CD4-positive, alpha-beta T cell (primary cell): ENCODE data around the gene TNK1. TPM values are rescaled to one million over a fixed set of nuclear protein-coding genes. Genes with fewer than 3 reads are reported as not detected.
"Not testable (repeated sequence)": the region's sequence is repeated elsewhere in the genome, so short reads cannot be mapped to it uniquely, and the experiment has no call there.

Experiments
- ATAC-seq: fragments of 200-7000 bp; cut with Tn5 transposase; one replicate; pipeline ENCODE4 v1.10.0; 2022; ENCODE audit warnings: mild to moderate bottlenecking; ENCODE audit not compliant: poor library complexity
- CTCF ChIA-PET: fragments of 350-600 bp; sonication (Branson Sonifier 250); formaldehyde crosslinking; loops from one replicate; lab custom pipeline; 2021; ENCODE audit warnings: antibody characterized with exemption, inconsistent platforms; lab: Charles Lee
- POLR2A ChIA-PET: fragments of 350-600 bp; sonication (Branson Sonifier 250); formaldehyde crosslinking; loops from one replicate; lab custom pipeline; 2021; ENCODE audit warnings: antibody characterized with exemption, inconsistent platforms; lab: Charles Lee
- DNase-seq, 14 experiments: peaks; one replicate each; pipeline ENCODE4 v3.0.0-alpha.2; 2013 to 2020; ENCODE audit warnings: mixed read lengths in 2 of 14
- H3K27ac ChIP-seq, 2 donors: one replicate each; pipeline versions ENCODE4 v1.5.1 to v1.7.0; 2013; ENCODE audit warnings: low read length in 2 of 2, low read depth in 1 of 2, mild to moderate bottlenecking in 1 of 2
- H3K27me3 ChIP-seq, 2 experiments: 1 replicate in 1 of 2; 2 replicates in 1 of 2; pipeline versions ENCODE4 v1.6.1 to v1.7.0; 2013; ENCODE audit warnings: low read length in 2 of 2, control low read depth in 1 of 2, mild to moderate bottlenecking in 1 of 2, moderate library complexity in 1 of 2; ENCODE audit not compliant: insufficient read depth in 2 of 2, control insufficient read depth in 1 of 2
- H3K36me3 ChIP-seq: one replicate; pipeline ENCODE4 v1.6.1; 2013; ENCODE audit warnings: low read length, control low read depth; ENCODE audit not compliant: insufficient read depth
- H3K4me1 ChIP-seq: one replicate; pipeline ENCODE4 v1.6.1; 2013; ENCODE audit warnings: low read length, control low read depth; ENCODE audit not compliant: insufficient read depth
- H3K4me3 ChIP-seq: one replicate; pipeline ENCODE4 v1.5.1; 2013; ENCODE audit warnings: mild to moderate bottlenecking, low read length, moderate library complexity
- H3K9me3 ChIP-seq, 2 experiments: 1 replicate in 1 of 2; 2 replicates in 1 of 2; pipeline versions ENCODE4 v1.6.1 to v1.7.0; 2013; ENCODE audit warnings: low read length in 2 of 2, mild to moderate bottlenecking in 2 of 2, control low read depth in 1 of 2, moderate library complexity in 1 of 2; ENCODE audit not compliant: control insufficient read depth in 1 of 2, insufficient read depth in 1 of 2
- H3K27ac Mint-ChIP-seq: one replicate; pipeline ENCODE4 v1.8.0; 2020; ENCODE audit warnings: mixed read lengths
- H3K27me3 Mint-ChIP-seq: one replicate; pipeline ENCODE4 v1.8.0; 2021; ENCODE audit warnings: mixed read lengths
- H3K36me3 Mint-ChIP-seq: one replicate; pipeline ENCODE4 v1.8.0; 2021; ENCODE audit warnings: low read depth, mixed read lengths
- H3K4me1 Mint-ChIP-seq: one replicate; pipeline ENCODE4 v1.8.0; 2021; ENCODE audit warnings: low read depth, mixed read lengths
- H3K4me3 Mint-ChIP-seq: one replicate; pipeline ENCODE4 v1.8.0; 2020; ENCODE audit warnings: mild to moderate bottlenecking, mixed read lengths
- H3K9me3 Mint-ChIP-seq: one replicate; pipeline ENCODE4 v1.8.0; 2020; ENCODE audit warnings: mixed read lengths
- intact Hi-C, 2 experiments: fragments of 100-400 bp; cut with DNase I in 1 of 2; cut with micrococcal nuclease in 1 of 2; formaldehyde crosslinking; loops; one replicate each; pipeline versions ENCODE4 v1.15.1 to v1.9.0; 2023 to 2025; cut with DNase I, micrococcal nuclease
- total RNA-seq, 174 experiments: library from RNA in 2 of 174; stranded (reverse) in 2 of 174; gene quantifications; one replicate each; pipeline ENCODE4 v1.2.3 and lab custom pipeline; 2021 to 2026
- TF ChIP-seq, protein P1 (sequence below): fragments of 200-600 bp; IDR thresholded peaks from one replicate; pipeline ENCODE4 v1.8.0; 2022; ENCODE audit warnings: antibody characterized with exemption, mild to moderate bottlenecking

Gene TNK1
- total RNA-seq, 2 experiments from 2014 or later = 11.0 to 12.4 TPM

DNA sequence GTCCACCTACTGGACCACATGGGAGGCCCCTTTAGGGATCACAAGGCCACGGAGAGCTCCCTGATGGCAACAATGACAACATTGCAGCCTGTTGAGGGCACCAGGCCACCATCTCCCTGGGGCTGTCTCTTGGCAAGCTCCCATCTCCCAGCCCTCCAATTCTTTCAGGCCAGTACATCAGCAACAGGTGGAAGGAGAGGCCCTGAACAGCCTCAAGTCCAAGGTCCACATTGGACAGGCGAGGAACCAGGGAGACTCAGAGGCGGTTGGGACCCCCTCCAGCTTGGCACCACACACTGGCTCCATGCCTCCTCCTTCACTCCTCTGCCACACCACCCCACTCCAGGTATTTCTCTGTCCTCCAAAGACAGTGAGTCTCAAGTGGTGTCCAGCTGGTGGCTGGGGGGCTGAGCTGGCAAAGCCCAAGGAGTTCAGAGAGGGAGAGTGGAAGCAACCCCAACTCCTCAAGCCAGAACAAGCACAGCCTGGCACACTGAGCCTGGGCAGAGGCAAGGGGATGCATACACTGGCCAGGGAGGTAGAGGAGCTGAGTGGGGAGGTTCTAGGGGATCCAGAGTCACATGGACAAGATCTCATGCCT lies 45.9 kb upstream of the TNK1 start:
- H3K9me3 Mint-ChIP-seq = no peaks in the 10 kb centered on the region
- no peak for DNase-seq
- Histone ChIP-seq H3K27me3 (no peaks in the 10 kb centered on the region), H3K4me1 (peaks cover 89% of the 10 kb centered on the region), H3K36me3 (peaks cover 23% of the 10 kb centered on the region), H3K4me3 (no peak overlapping the region), H3K27ac (peak overlapping the region; percentile 55 to 64), H3K9me3 (no peaks in the 10 kb centered on the region)
- no peak for ATAC-seq
- H3K27ac Mint-ChIP-seq = peak overlapping the region; percentile 91
- CTCF ChIA-PET = interaction anchor here (1.5 kb wide), 1 partner anchor 15 kb away, joined by 7 read pairs; no protein-coding TSS in a partner anchor
- H3K27me3 Mint-ChIP-seq = no peaks in the 10 kb centered on the region
- TF ChIP-seq, protein P1, sequence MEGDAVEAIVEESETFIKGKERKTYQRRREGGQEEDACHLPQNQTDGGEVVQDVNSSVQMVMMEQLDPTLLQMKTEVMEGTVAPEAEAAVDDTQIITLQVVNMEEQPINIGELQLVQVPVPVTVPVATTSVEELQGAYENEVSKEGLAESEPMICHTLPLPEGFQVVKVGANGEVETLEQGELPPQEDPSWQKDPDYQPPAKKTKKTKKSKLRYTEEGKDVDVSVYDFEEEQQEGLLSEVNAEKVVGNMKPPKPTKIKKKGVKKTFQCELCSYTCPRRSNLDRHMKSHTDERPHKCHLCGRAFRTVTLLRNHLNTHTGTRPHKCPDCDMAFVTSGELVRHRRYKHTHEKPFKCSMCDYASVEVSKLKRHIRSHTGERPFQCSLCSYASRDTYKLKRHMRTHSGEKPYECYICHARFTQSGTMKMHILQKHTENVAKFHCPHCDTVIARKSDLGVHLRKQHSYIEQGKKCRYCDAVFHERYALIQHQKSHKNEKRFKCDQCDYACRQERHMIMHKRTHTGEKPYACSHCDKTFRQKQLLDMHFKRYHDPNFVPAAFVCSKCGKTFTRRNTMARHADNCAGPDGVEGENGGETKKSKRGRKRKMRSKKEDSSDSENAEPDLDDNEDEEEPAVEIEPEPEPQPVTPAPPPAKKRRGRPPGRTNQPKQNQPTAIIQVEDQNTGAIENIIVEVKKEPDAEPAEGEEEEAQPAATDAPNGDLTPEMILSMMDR = no peak
- peaks cover 56% of the 10 kb centered on the region for H3K4me1 Mint-ChIP-seq
- peaks cover 40% of the 10 kb centered on the region for H3K36me3 Mint-ChIP-seq
- H3K4me3 Mint-ChIP-seq = peak overlapping the region; percentile 89
- POLR2A ChIA-PET = interaction anchor here (0.8 to 6.2 kb wide), 5 partner anchors 14 to 352 kb away, joined by 3 to 96 read pairs (median 27); partner anchors contain the start of genes KCTD11 and TP53
- intact Hi-C loops = no loop called here

DNA sequence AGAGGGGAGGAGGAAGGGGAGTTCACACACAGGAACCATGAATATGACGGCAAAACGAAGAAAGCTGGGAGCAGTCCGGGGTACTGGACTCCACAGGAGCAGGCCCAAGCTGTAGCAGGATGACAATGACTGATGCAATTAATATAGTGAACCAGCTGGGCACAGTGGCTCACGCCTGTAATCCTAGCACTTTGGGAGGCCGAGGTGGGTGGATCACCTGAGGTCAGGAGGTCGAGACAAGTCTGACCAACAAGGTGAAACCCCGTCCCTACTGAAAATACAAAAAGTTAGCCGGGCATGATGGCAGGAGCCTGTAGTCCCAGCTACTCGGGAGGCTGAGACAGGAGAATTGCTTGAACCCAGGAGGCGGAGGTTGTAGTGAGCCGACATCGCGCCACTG lies 45.1 kb upstream of the TNK1 start:
- H3K27me3 ChIP-seq, H3K9me3 ChIP-seq, ATAC-seq, DNase-seq, H3K9me3 Mint-ChIP-seq, H3K27me3 Mint-ChIP-seq: not testable (repeated sequence)
- Mint-ChIP-seq H3K27ac (peak overlapping the region; percentile 91), H3K36me3 (peaks cover 45% of the 10 kb centered on the region), H3K4me3 (peak overlapping the region; percentile 89), H3K4me1 (peaks cover 53% of the 10 kb centered on the region)
- Histone ChIP-seq H3K4me1 (peaks cover 85% of the 10 kb centered on the region), H3K4me3 (peak overlapping the region; percentile 91), H3K36me3 (peaks cover 30% of the 10 kb centered on the region), H3K27ac (peak overlapping the region; percentile 55 to 64)
- ChIA-PET POLR2A (interaction anchor here (0.9 to 6.2 kb wide), 26 partner anchors 8 to 351 kb away, joined by 3 to 96 read pairs (median 6); partner anchors contain the start of genes DVL2, GABARAP, GPS2 and KCTD11), CTCF (interaction anchor here (0.9 to 2.5 kb wide), 11 partner anchors 9 to 225 kb away, joined by 3 to 12 read pairs (median 7); partner anchors contain the start of genes SENP3, SLC2A4 and TMEM95)
- intact Hi-C loops = loop anchor here in 1 of 2 experiments (2.0 kb wide), 1 partner anchor 15 kb away; no protein-coding TSS in a partner anchor

DNA sequence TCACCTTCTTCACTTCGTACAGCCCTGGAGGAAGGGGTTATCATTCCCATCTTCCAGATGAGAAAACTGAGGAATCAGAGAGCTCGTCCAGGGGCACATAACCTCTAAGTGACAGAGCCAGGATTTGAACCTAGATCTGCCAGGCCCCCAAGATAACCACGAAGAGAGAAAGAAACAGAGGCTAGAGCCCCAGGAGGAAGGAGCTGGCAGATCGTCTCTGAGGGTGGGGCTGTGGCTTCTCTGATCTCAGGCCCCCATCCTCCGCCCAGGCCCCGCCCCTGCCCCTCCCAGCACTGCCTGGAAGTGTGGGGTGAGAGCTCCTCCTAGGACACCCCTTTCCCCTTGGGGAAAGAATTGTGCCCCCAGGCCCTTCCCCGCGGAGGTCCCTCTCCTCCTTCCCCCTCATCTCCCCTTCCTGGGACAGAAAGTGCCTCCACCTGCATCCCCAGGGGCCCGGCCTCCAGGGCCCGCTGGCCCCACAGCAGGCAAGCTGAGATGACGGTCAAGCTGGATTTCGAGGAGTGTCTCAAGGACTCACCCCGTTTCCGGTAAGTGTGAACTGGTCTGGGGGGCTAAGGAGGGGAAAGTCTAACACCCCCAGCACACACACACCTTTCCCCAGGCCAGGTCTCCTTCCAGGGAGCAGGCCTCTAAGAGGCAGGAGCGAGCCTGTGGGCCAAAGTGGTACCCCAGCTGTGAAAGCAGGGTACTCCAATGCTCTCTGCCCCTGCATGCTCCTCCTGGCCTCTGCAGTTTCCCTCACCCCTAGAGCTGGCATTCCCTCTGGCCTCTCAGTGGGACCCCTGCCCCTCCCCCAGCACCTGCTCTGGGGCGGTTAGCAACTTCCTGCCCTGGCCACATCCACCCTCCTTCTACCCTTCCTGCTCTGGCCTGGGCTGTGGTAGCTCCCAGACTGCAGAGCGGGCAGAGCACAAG lies 44.4 kb upstream of the TNK1 start, which contains the start of gene ACAP1:
ACAP1 (plus strand) TSS at position 290 of the 936 bp plus-strand sequence; CDS start at position 496, 206 bp downstream.
- peaks cover 88% of the 10 kb centered on the region for H3K4me1 ChIP-seq
- intact Hi-C loops = loop anchor here in 1 of 2 experiments (2.0 kb wide), 1 partner anchor 14 kb away; no protein-coding TSS in a partner anchor
- Mint-ChIP-seq H3K9me3 (no peaks in the 10 kb centered on the region), H3K4me1 (peaks cover 52% of the 10 kb centered on the region), H3K36me3 (peaks cover 48% of the 10 kb centered on the region), H3K27me3 (no peaks in the 10 kb centered on the region), H3K4me3 (peak within 1 kb of the TSS; percentile 89), H3K27ac (peak within 1 kb of the TSS; percentile 91)
- TF ChIP-seq, protein P1 = no peak
- H3K27me3 ChIP-seq = no peaks in the 10 kb centered on the region
- H3K27ac ChIP-seq = peak within 1 kb of the TSS; percentile 55 to 64
- H3K4me3 ChIP-seq = peak within 1 kb of the TSS; percentile 91
- peak; percentile 96 for ATAC-seq
- H3K9me3 ChIP-seq = no peaks in the 10 kb centered on the region
- peak; percentile 75 to 95 (median 90) for DNase-seq
- peaks cover 36% of the 10 kb centered on the region for H3K36me3 ChIP-seq
- POLR2A ChIA-PET = interaction anchor here (0.7 to 6.2 kb wide), 34 partner anchors 9 to 350 kb away, joined by 3 to 96 read pairs (median 6); partner anchors contain the start of genes DVL2, FXR2, GABARAP and GPS2
- CTCF ChIA-PET = interaction anchor here (0.9 to 2.5 kb wide), 14 partner anchors 9 to 224 kb away, joined by 3 to 12 read pairs (median 4); partner anchors contain the start of genes GPS2, SENP3, SLC2A4 and TMEM95

DNA sequence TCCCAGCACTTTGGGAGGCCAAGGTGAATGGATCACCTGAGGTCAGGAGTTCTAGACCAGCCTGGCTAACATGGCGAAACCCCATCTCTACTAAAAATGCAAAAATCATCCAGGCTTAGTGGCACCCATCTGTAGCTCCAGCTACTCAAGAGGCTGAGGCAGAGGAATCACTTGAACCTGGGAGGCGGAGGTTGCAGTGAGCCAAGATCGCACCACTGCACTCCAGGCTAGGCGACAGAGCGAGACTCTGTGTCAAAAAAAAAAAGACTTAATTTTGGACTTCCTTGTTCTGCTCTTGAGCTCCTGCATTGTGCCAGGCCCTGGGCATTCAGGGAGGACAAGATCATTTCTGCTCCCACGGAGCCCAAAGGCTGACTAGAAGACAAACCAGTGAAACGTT lies 43.3 kb upstream of the TNK1 start:
- peaks cover 56% of the 10 kb centered on the region for H3K36me3 Mint-ChIP-seq
- H3K27me3 ChIP-seq, H3K9me3 Mint-ChIP-seq, H3K27me3 Mint-ChIP-seq, H3K9me3 ChIP-seq, DNase-seq, ATAC-seq: not testable (repeated sequence)
- H3K4me3 ChIP-seq = peak overlapping the region; percentile 91
- intact Hi-C loops = loop anchor here in 1 of 2 experiments (2.0 kb wide), 1 partner anchor 13 kb away; no protein-coding TSS in a partner anchor
- H3K4me1 Mint-ChIP-seq = peaks cover 46% of the 10 kb centered on the region
- H3K4me3 Mint-ChIP-seq = peak overlapping the region; percentile 89
- CTCF ChIA-PET = interaction anchor here (1.8 to 2.5 kb wide), 5 partner anchors 13 to 223 kb away, joined by 7 to 12 read pairs (median 10); partner anchors contain the start of genes SENP3 and TMEM95
- H3K36me3 ChIP-seq = peaks cover 47% of the 10 kb centered on the region
- H3K27ac Mint-ChIP-seq = peak overlapping the region; percentile 91
- H3K4me1 ChIP-seq = peaks cover 86% of the 10 kb centered on the region
- POLR2A ChIA-PET = interaction anchor here (0.6 to 6.2 kb wide), 22 partner anchors 7 to 885 kb away, joined by 3 to 96 read pairs (median 8); partner anchors contain the start of genes GABARAP, GPS2, KCTD11 and NEURL4
- peak overlapping the region in 1 of 2 donors; percentile 64 for H3K27ac ChIP-seq
